Ascending aorta (tissue), 2 donors: ENCODE results near the gene CRISP1. TPM values are rescaled to one million over a fixed set of nuclear protein-coding genes. Genes with fewer than 3 reads are reported as not detected.

Source experiments
- DNase-seq, 2 donors: peaks; one replicate each; pipeline ENCODE4 v3.0.0-alpha.2; 2019; ENCODE audit warnings: low spot score in 2 of 2
- H3K27ac ChIP-seq, 2 donors: fragments of 200-600 bp; sonication (generic); one replicate each; pipeline ENCODE4 v1.5.1; 2016 to 2017; ENCODE audit warnings: mild to moderate bottlenecking in 1 of 2
- H3K27me3 ChIP-seq: fragments of 200-600 bp; sonication (generic); one replicate; pipeline ENCODE4 v1.5.1; 2017
- H3K36me3 ChIP-seq, 2 donors: fragments of 200-600 bp; sonication (generic); one replicate each; pipeline ENCODE4 v1.5.1; 2016
- H3K4me1 ChIP-seq, 2 donors: fragments of 200-600 bp; sonication (generic); one replicate each; pipeline ENCODE4 v1.5.1; 2016 to 2017; ENCODE audit warnings: mild to moderate bottlenecking in 1 of 2
- H3K4me3 ChIP-seq, 2 donors: fragments of 200-600 bp; sonication (generic); one replicate each; pipeline ENCODE4 v1.5.1; 2016 to 2017; ENCODE audit warnings: mild to moderate bottlenecking in 1 of 2
- H3K9me3 ChIP-seq, 2 donors: fragments of 200-600 bp; sonication (generic); one replicate each; pipeline ENCODE4 v1.5.1; 2016
- intact Hi-C: fragments of 100-400 bp; cut with DNase I; formaldehyde crosslinking; loops from one replicate; pipeline ENCODE4 v1.15.1; 2023
- total RNA-seq: library from RNA; depleted of rRNA; stranded (reverse); fragments of >200 nt; gene quantifications from one replicate; pipeline ENCODE4 v1.1.0, GENCODE V29; 2016
- TF ChIP-seq, protein P1 (sequence below), 3 experiments: fragments of 200-600 bp in 2 of 3; fragments of 450-650 bp in 1 of 3; sonication (generic) in 2 of 3; IDR thresholded peaks; one replicate each; pipeline ENCODE4 v1.5.1; 2016 to 2019; ENCODE audit warnings: antibody characterized with exemption in 3 of 3, mild to moderate bottlenecking in 1 of 3, moderate library complexity in 1 of 3

Gene CRISP1
- not detected for total RNA-seq

GRCh38 chr6:49866485-49866943 lies at the start of gene CRISP1:
CRISP1 (minus strand) TSS chr6:49866535; CDS start chr6:49857400, 9,135 bp downstream.
- Histone ChIP-seq H3K27me3 (no peaks in the 10 kb centered on the region), H3K4me1 (no peaks in the 10 kb centered on the region), H3K27ac (no peak within 1 kb of the TSS), H3K4me3 (no peak within 1 kb of the TSS), H3K9me3 (no peaks in the 10 kb centered on the region), H3K36me3 (no peaks in the 10 kb centered on the region)
- intact Hi-C loops, result no loop called here
- DNase-seq, result no peak
- TF ChIP-seq, protein P1, sequence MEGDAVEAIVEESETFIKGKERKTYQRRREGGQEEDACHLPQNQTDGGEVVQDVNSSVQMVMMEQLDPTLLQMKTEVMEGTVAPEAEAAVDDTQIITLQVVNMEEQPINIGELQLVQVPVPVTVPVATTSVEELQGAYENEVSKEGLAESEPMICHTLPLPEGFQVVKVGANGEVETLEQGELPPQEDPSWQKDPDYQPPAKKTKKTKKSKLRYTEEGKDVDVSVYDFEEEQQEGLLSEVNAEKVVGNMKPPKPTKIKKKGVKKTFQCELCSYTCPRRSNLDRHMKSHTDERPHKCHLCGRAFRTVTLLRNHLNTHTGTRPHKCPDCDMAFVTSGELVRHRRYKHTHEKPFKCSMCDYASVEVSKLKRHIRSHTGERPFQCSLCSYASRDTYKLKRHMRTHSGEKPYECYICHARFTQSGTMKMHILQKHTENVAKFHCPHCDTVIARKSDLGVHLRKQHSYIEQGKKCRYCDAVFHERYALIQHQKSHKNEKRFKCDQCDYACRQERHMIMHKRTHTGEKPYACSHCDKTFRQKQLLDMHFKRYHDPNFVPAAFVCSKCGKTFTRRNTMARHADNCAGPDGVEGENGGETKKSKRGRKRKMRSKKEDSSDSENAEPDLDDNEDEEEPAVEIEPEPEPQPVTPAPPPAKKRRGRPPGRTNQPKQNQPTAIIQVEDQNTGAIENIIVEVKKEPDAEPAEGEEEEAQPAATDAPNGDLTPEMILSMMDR (IDR thresholded peaks at IDR 0.05), result no peak

DNA sequence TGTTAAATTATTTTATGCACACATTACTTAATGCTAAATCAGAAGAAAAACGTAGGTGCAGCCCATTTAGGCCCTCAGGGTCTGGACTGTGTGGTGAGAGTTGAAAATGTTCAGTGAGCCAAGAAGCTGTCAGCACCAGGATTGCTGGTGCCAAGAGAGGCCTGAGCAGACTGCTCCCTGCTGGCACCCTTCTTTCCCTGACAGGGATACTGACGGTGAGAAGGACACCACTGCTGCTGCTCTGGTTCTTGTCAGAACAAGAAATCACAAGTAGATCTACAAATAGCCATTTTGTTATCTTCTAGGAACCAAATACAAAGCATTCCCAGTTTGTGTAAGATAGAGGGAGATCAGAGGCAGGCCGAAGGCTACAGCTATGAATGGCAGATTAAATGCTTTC lies 48.7 kb upstream of the CRISP1 start:
- no peak overlapping the region for H3K27ac ChIP-seq
- intact Hi-C loops, result no loop called here
- H3K27me3 ChIP-seq, result no peaks in the 10 kb centered on the region
- TF ChIP-seq, protein P1 (IDR thresholded peaks at IDR 0.05), result no peak
- H3K4me3 ChIP-seq, result no peak overlapping the region
- H3K9me3 ChIP-seq, result no peaks in the 10 kb centered on the region
- DNase-seq, result no peak
- no peaks in the 10 kb centered on the region for H3K4me1 ChIP-seq
- H3K36me3 ChIP-seq, result no peaks in the 10 kb centered on the region

GRCh38 chr6:49913636-49914375 lies 47.5 kb upstream of the CRISP1 start:
- TF ChIP-seq, protein P1 (IDR thresholded peaks at IDR 0.05), result no peak
- intact Hi-C loops, result no loop called here
- DNase-seq, result no peak
- Histone ChIP-seq H3K4me3 (no peak overlapping the region), H3K4me1 (no peaks in the 10 kb centered on the region), H3K27me3 (no peaks in the 10 kb centered on the region), H3K27ac (no peak overlapping the region), H3K36me3 (no peaks in the 10 kb centered on the region), H3K9me3 (no peaks in the 10 kb centered on the region)

DNA sequence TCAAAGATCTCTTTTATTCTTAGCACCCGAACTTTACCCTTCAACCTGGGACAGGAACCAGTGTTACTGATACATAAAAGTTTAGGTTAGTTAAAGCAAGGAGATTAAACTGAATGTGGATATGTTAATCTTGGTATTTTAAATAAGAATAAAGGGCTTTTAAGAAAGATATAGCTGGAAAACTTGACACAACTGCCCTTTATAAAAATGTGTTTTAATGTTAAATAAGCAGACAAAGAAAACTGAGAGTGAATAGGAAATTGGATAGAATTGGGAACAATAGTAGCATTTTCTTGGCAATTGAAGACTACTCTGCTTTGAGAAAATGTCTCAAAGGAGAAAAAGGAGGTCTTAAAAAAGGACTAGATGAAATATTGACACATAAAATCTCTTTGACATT lies 45.9 kb upstream of the CRISP1 start:
- Histone ChIP-seq H3K27ac (no peak overlapping the region), H3K9me3 (no peaks in the 10 kb centered on the region), H3K36me3 (no peaks in the 10 kb centered on the region), H3K27me3 (no peaks in the 10 kb centered on the region), H3K4me1 (no peaks in the 10 kb centered on the region), H3K4me3 (no peak overlapping the region)
- DNase-seq, result no peak
- TF ChIP-seq, protein P1 (IDR thresholded peaks at IDR 0.05), result no peak
- intact Hi-C loops, result no loop called here

GRCh38 chr6:49911252-49911651 lies 44.9 kb upstream of the CRISP1 start:
- DNase-seq, result no peak
- Histone ChIP-seq H3K36me3 (no peaks in the 10 kb centered on the region), H3K4me1 (no peaks in the 10 kb centered on the region), H3K27ac (no peak overlapping the region), H3K4me3 (no peak overlapping the region), H3K9me3 (no peaks in the 10 kb centered on the region), H3K27me3 (no peaks in the 10 kb centered on the region)
- TF ChIP-seq, protein P1 (IDR thresholded peaks at IDR 0.05), result no peak
- intact Hi-C loops, result no loop called here
